ENCODE data around the gene MFF.
"Not testable (repeated sequence)": the region's sequence is repeated elsewhere in the genome, so short reads cannot be mapped to it uniquely, and the experiment has no call there.

MFF gene

DNA sequence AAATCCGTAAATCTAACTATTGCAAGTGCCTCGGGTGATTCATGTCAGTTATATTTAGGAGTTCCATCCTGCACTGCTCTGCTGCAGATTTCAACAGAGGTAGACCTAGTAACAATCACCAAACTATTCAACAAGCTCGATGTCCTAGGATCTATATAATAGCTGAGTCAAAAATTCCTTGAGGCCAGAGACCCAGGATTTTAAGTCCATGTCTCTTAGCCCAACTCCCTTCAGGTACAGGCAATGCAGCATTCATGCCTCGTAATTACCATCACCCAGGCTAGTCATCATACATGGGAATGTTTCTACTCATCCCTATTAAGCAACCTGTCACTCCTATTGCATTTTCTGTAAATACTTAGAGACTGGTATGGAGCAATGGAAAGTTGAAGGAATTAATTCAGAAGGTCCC is 53.3 kb downstream of the MFF start:
- no peak for DNase-seq

GRCh38 chr2:227379095-227379494 is 54.0 kb downstream of the MFF start, which contains the start of gene TM4SF20:
TSS of gene TM4SF20 (minus strand) at chr2:227379306. CDS start at chr2:227379268, 38 bp downstream.
- no peak for DNase-seq

DNA sequence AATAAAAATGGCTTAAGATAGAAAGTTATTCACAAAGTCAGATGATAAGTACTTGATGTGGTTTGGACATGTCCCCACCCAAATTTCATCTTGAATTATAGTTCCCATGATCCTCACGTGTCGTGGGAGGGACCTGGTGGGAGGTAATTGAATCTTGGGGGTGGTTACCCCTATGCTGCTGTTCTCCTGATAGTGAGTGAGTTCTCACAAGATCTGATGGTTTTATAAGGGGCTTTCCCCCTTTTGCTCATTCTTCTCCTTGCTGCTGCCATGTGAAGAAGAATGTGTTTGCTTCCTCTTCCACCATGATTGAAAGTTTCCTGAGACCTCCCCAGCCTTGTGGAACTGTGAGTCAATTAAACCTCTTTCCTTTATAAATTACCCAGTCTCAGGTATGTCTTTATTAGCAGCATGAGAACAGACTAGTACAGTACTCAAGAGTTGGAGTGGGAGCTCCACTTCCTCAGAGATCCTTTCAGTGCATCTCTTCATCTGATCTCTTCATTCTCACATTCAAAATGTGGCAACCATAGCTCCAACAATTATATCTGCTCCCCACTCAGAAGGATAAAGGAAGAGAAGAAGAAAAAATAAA is 57.3 kb downstream of the MFF start:
- DNase-seq = not testable (repeated sequence)

GRCh38 chr2:227383686-227384085 is 58.6 kb downstream of the MFF start:
- no peak for DNase-seq

GRCh38 chr2:227386630-227387029 is 61.6 kb downstream of the MFF start:
- no peak for DNase-seq

- DNase-seq = not testable (repeated sequence)
These were observed 62.5 kb downstream of the MFF start, which contains the start of gene SCYGR1 for GRCh38 chr2:227387583-227387982. TSS of gene SCYGR1 (minus strand) at chr2:227387949. CDS start at chr2:227387949, 0 bp downstream.

- DNase-seq = peak in 1 of 4 experiments; percentile 39
These were observed 63.5 kb downstream of the MFF start for GRCh38 chr2:227388537-227389011.

GRCh38 chr2:227389231-227389630 is 64.2 kb downstream of the MFF start:
- no peak for DNase-seq

- DNase-seq = no peak
These were observed 64.6 kb downstream of the MFF start for GRCh38 chr2:227389661-227390060.

DNA sequence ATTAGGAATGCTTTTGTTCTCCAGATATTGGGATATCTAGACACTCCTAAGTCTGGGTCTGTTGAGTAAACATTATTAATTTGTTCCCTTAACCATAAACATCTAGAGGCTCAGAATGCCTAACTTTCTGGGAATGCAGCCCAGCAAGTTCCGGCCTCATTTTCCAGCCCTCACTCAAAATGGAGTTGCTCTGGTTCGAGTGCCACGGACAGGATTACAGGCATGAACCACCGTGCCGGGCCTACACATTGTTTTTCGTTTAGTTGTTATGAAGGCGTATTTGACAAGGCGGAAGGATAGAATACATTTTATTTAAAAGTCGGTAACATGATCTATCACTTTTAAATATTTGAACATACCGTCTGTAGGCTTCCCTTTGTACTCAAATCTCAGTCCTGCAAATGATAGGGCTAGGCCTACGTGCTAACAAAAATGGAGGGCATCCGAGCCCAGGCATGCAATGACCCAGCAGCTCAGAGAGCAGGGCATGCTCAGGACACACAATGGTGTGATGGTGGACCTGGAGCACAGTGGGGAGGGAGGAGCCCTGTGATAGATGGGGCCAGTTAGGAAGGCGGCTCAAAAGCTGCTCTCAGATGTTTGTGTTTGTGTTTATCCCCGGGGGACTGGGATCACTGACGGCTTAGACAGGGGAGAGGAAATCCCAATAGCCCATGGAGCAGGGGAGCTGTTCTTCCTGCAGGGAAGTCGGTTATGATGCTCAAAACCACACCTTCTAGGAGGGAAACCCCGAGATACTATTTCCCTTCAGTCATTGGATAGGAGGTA is 65.6 kb downstream of the MFF start:
- DNase-seq = no peak

DNA sequence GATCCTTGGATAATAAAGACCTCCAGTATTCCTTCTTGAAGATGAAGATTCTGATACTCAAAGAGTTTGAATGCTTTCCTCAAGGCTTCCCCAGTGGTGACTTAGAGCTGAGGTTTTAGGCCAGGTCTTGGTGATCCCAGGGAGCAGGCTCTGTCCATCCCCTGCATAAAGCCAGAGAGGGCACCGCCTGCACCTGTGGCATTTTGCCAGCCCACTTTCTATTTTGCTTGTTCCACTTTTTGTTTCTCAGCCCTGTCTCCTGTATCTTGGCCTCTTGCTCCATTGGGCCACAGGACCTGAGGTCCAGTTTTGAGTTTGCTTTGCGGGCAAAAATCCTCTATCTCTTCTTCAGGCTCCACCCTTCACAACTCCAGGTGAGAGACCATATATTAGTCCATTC is 69.3 kb downstream of the MFF start:
- DNase-seq = no peak

DNA sequence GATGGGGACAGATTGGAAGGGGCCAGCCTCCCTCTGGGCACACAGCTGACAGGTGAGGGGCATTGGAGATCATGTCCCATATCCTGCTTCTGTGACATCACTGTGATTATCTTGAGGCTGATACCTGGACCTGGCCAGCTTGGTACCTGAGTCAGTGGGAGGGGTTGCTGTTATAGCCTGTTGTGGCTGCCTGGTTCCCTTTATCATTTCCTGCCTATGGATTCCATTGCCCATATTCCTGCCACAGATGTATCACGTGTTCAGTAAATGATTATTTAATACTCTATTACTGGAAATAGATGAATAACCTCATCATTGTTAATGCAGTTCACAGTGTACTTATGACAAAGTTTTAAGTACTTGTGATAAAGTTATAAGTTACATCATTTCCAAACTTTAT is 70.5 kb downstream of the MFF start:
- no peak for DNase-seq

- DNase-seq = peak in 3 of 4 experiments; percentile 26 to 38 (median 30)
These were observed 72.5 kb downstream of the MFF start for GRCh38 chr2:227397562-227397961.

- no peak for DNase-seq
These were observed 73.9 kb downstream of the MFF start for GRCh38 chr2:227398684-227399670.

GRCh38 chr2:227401550-227401949 is 76.5 kb downstream of the MFF start:
- no peak for DNase-seq

- DNase-seq = no peak
These were observed 77.3 kb downstream of the MFF start for GRCh38 chr2:227402321-227402720.

GRCh38 chr2:227402959-227403358 is 77.9 kb downstream of the MFF start:
- DNase-seq = no peak

DNA sequence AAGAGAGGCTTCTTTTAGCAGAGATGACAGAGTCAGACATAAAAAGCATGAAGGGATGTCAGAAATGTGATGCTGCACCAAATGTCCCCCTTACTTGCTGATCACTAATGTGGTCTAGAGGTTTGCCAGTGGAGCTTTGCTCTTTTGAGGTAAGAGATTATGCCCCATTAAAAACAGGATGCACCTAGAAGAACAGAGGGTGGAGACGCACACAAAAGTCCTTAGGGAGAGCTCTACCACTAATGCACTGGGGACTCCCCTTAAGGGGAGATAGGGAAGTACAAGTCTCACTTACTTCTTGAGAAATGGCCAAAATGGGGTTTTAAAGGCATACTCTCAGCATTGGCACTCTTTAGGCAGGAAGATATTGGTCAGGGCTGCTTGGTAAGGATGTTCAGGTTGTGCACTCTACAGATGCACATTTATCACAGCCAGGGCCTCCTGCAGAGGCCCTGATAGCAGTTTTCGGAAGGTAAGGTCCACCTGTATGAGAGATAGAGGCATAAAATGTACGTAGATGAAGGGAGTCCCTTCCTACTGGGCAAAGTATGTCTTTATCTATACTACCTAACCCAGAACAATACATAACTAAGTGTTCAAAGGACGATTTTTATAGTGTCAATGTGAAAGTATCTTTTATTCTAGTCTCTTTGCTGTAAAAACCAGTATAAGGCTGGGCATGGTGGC is 79.7 kb downstream of the MFF start:
- peak in 3 of 4 experiments; percentile 58 to 73 (median 72) for DNase-seq

DNA sequence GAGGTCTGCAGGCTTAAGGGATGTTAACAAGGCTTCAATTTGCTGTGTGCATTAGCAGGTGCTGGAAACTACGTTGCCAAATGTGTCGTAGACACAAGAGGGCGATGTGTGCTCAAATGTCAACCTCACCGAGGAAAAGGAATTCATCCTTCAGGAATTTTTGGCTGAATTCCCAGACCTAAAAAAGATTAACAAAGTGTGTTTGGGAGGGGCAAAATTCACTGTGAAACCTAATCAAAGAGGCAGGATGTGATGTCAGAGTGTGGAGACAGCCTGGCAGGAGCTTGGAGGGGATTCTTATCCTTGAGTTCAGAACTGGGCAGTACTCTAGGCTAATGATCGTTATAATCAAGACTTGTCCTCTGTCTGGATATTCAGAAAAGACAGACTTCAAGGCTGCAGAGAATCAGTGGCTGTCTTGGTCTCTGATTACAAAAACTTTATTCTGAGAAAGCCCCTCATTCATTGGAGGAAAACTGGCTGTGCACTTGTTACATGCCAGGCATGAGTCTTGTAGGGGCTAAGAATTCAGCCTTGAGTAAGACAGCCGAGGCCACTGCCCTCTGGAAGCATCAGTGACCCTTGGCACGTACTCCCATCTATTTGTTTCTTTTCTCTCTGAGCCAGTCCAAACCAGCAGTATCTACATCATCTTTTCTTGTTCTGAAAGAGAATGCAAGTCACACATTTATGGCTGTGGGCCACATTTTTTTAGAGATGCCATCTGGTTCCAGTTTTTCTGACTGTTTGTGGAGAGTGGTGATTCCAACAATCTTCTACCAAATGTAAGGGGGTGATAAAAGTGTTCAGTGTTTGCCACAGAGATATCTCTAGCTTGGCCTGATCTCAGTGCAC is 81.4 kb downstream of the MFF start:
- DNase-seq = peak; percentile 35 to 66 (median 50)

All from suppressor macrophage (primary cell).